Measurements from ENCODE around the gene GPX2.

DNA sequence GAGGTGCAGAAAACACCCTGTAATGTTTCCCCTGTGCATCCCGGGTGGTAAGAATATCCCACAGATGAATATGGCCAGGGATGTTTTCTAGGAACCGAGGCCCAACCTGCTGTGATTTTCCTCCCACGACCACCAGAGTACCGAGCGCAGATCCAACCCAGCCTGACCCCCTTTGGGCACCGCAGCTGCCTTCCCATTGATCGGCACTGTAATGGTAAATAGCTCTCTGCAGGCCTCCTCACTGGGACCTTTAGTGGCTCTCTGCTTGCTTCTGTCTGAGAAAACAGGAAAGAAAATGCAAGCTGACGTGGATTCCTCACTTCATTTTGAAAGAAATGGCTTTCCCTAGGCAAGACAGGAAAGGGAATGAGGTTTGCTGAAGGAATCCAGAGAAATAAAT lies 32.0 kb upstream of the GPX2 start:
- TF ChIP-seq, protein P1, sequence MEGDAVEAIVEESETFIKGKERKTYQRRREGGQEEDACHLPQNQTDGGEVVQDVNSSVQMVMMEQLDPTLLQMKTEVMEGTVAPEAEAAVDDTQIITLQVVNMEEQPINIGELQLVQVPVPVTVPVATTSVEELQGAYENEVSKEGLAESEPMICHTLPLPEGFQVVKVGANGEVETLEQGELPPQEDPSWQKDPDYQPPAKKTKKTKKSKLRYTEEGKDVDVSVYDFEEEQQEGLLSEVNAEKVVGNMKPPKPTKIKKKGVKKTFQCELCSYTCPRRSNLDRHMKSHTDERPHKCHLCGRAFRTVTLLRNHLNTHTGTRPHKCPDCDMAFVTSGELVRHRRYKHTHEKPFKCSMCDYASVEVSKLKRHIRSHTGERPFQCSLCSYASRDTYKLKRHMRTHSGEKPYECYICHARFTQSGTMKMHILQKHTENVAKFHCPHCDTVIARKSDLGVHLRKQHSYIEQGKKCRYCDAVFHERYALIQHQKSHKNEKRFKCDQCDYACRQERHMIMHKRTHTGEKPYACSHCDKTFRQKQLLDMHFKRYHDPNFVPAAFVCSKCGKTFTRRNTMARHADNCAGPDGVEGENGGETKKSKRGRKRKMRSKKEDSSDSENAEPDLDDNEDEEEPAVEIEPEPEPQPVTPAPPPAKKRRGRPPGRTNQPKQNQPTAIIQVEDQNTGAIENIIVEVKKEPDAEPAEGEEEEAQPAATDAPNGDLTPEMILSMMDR (tag by site-specific recombination; IDR thresholded peaks at IDR 0.05), result no peak
- TF ChIP-seq ZNF404 (tag by site-specific recombination; IDR thresholded peaks at IDR 0.05), result no peak
- TF ChIP-seq, protein P2, sequence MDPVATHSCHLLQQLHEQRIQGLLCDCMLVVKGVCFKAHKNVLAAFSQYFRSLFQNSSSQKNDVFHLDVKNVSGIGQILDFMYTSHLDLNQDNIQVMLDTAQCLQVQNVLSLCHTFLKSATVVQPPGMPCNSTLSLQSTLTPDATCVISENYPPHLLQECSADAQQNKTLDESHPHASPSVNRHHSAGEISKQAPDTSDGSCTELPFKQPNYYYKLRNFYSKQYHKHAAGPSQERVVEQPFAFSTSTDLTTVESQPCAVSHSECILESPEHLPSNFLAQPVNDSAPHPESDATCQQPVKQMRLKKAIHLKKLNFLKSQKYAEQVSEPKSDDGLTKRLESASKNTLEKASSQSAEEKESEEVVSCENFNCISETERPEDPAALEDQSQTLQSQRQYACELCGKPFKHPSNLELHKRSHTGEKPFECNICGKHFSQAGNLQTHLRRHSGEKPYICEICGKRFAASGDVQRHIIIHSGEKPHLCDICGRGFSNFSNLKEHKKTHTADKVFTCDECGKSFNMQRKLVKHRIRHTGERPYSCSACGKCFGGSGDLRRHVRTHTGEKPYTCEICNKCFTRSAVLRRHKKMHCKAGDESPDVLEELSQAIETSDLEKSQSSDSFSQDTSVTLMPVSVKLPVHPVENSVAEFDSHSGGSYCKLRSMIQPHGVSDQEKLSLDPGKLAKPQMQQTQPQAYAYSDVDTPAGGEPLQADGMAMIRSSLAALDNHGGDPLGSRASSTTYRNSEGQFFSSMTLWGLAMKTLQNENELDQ (tag by site-specific recombination; IDR thresholded peaks at IDR 0.05; ENCODE audit: low read depth), result no peak

Data from HEK293 (cell line).